IPS-NIHi7 (cell line): ENCODE measurements around the gene ACAA2.

ENCODE experiments used
- DNase-seq: peaks from one replicate; pipeline ENCODE4 v3.0.0; 2012; ENCODE audit warnings: mixed read lengths; ENCODE audit errors: extremely low spot score

Gene ACAA2

GRCh38 chr18:49743117-49743567, 70.2 kb downstream of the ACAA2 start:
- no peak for DNase-seq

DNA sequence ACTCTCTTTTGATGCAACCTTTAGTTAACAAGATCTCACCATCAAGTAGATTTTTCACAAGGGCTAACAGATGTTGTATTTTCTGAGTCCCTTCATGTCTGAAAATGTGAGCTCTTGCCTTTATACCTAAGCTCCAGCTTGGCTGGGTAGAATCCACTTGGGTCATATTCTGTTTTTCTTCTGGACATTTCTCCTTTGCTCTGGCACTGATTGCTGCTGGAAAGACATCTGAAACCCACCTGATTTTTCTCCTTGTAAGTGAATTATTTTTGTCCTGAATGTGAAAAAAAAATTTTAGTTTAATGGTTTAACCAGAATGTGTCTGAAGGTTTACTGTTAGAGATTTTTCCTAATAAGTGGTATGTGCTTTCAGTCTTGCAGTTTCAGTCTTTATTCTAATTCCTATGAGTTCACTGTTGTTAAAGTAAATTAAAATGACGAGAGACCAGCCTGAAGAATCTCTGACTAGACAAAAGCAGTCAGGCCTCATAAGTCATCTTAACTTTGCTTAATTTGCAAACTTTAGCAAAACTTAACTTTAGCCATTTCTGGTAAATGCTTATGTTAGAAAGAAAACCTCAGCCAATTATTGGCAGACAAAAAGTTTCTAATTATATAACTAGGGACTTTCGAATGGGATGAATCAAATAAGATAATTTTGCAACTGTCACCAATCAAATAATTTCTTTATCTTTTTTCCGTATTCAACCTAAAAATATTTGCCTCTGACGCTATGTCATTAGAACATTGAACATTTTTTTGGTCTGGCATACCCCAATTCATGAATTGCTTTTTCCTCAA, 70.8 kb downstream of the ACAA2 start:
- DNase-seq = no peak

DNA sequence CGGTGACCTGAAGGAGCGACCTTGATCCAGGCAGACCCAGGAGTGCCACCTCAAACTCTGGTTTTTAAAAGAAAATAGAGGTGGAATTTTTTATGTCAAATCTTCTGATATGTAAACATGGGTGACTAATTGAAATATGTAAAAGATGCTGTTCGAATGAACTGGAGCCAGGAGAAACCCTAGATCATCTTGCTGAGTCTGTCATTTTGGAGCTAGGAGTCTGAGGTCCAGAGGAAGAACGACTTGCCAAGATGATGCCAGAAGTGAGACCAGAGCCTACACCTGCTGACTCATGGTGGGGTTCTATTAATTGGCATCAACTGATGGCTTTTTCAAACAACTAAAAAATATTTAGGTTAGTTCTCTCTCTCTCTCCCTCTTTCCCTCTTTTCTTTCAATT, 74.1 kb downstream of the ACAA2 start:
- DNase-seq = no peak

DNA sequence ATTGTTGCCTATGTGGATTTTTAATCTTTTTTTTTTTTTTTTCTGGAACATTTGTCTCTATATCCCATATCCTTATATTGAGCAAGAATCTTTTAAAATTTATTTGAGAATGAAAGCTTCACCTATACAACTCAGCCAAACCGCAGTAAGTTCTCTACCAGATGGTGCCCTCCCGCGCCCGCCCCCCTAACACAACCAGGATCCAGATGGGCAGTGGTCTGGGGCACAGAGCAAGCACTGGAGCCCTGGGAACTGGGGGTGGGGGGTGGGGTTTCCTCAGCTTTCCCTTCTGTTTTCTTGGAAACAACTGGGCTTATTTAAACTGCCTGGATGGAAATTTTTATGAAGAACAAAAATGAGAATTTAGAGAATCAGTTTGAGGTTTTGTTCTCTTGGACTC, 74.6 kb downstream of the ACAA2 start:
- DNase-seq = no peak

- DNase-seq = no peak
Observed at GRCh38 chr18:49734836-49735235, 78.5 kb downstream of the ACAA2 start.

- no peak for DNase-seq
Observed at GRCh38 chr18:49733896-49734585, 79.3 kb downstream of the ACAA2 start.

- no peak for DNase-seq
Observed at GRCh38 chr18:49733321-49733720, 80.0 kb downstream of the ACAA2 start.
